H1 (cell line): Measurements from ENCODE around the gene MAGI3. TPM values are rescaled to one million over a fixed set of nuclear protein-coding genes. Genes with fewer than 3 reads are reported as not detected.

Experiments used
- CTCF ChIA-PET: fragments of 300-600 bp; sonication (Branson Sonifier 250); formaldehyde crosslinking; loops from one replicate; lab custom pipeline; 2021; ENCODE audit not compliant: partially characterized antibody; lab: Charles Lee
- POLR2A ChIA-PET: fragments of 300-600 bp; sonication (Branson Sonifier 250); formaldehyde crosslinking; loops from one replicate; lab custom pipeline; 2021; ENCODE audit warnings: inconsistent platforms; ENCODE audit not compliant: partially characterized antibody; lab: Charles Lee
- DNase-seq, 2 experiments: peaks; one replicate each; pipeline versions ENCODE4 v3.0.0 to v3.0.0-alpha.2; 2010 to 2022; ENCODE audit warnings: low spot score in 2 of 2, low read depth in 1 of 2, mixed read lengths in 1 of 2
- FAIRE-seq: peaks from 2 replicates; lab custom pipeline; 2011; peaks lifted over from hg19 to GRCh38; lab: Jason Lieb, UNC
- H2AFZ ChIP-seq: 2 replicates; pipeline ENCODE4 v1.8.1; 2012; ENCODE audit warnings: low read length, inconsistent platforms
- H2AK5ac ChIP-seq: 2 replicates; pipeline ENCODE4 v1.6.1; 2013; ENCODE audit warnings: low read depth, low read length
- H2BK120ac ChIP-seq: replicated peaks from 2 replicates; pipeline ENCODE3; 2013; ENCODE audit warnings: low read depth, low read length, inconsistent platforms
- H2BK12ac ChIP-seq: 2 replicates; pipeline ENCODE4 v1.6.1; 2013; ENCODE audit warnings: low read depth, low read length
- H2BK15ac ChIP-seq: 2 replicates; pipeline ENCODE4 v1.6.1; 2013; ENCODE audit warnings: low read length
- H2BK20ac ChIP-seq: 2 replicates; pipeline ENCODE4 v1.6.1; 2013; ENCODE audit warnings: low read length
- H2BK5ac ChIP-seq: 2 replicates; pipeline ENCODE4 v1.6.1; 2013; ENCODE audit warnings: low read depth, low read length
- H3K14ac ChIP-seq: 2 replicates; pipeline ENCODE4 v1.6.1; 2013; ENCODE audit warnings: inconsistent platforms; ENCODE audit not compliant: insufficient read length
- H3K18ac ChIP-seq: 2 replicates; pipeline ENCODE4 v1.6.1; 2013; ENCODE audit warnings: low read length; ENCODE audit errors: extremely low read depth
- H3K23ac ChIP-seq: 2 replicates; pipeline ENCODE4 v1.6.1; 2013; ENCODE audit warnings: inconsistent platforms; ENCODE audit not compliant: insufficient read length
- H3K23me2 ChIP-seq: 2 replicates; pipeline ENCODE4 v1.6.1; 2013; ENCODE audit warnings: low read depth, low read length
- H3K27ac ChIP-seq: 2 replicates; pipeline ENCODE4 v1.6.1; 2011; ENCODE audit warnings: low read depth, low read length, inconsistent platforms
- H3K27me3 ChIP-seq, 4 experiments: replicated peaks in 1 of 4; 1 replicate in 1 of 4; 2 replicates in 3 of 4; pipeline versions ENCODE4 v1.6.1 to v1.8.1; 2011 to 2013; ENCODE audit warnings: low read length in 3 of 4, mild to moderate bottlenecking in 3 of 4, inconsistent platforms in 2 of 4, mixed read lengths in 2 of 4, moderate library complexity in 1 of 4; ENCODE audit not compliant: control insufficient read depth in 3 of 4, insufficient read depth in 3 of 4; ENCODE audit errors: extremely low read depth in 1 of 4
- H3K36me3 ChIP-seq, 4 experiments: 2 replicates each; pipeline versions ENCODE4 v1.6.1 to v1.8.1; 2011 to 2013; ENCODE audit warnings: mild to moderate bottlenecking in 4 of 4, low read length in 3 of 4, moderate library complexity in 2 of 4, control low read depth in 1 of 4, inconsistent platforms in 1 of 4; ENCODE audit not compliant: insufficient read depth in 4 of 4, control insufficient read depth in 2 of 4
- H3K4ac ChIP-seq: replicated peaks from 2 replicates; pipeline ENCODE3; 2013; ENCODE audit warnings: low read length, low read depth, mixed read lengths, inconsistent platforms; ENCODE audit not compliant: insufficient read length
- H3K4me1 ChIP-seq, 4 experiments: replicated peaks in 1 of 4; 1 replicate in 1 of 4; 2 replicates in 3 of 4; pipeline versions ENCODE4 v1.6.1 to v1.8.1; 2011 to 2013; ENCODE audit warnings: low read length in 3 of 4, inconsistent platforms in 2 of 4, mixed read lengths in 1 of 4; ENCODE audit not compliant: insufficient read depth in 4 of 4, control insufficient read depth in 3 of 4
- H3K4me2 ChIP-seq, 2 experiments: 2 replicates each; pipeline versions ENCODE4 v1.6.1 to v1.8.1; 2011 to 2013; ENCODE audit warnings: low read depth in 2 of 2, low read length in 2 of 2, control low read depth in 1 of 2, inconsistent platforms in 1 of 2, mild to moderate bottlenecking in 1 of 2; ENCODE audit not compliant: insufficient read depth in 1 of 2
- H3K4me3 ChIP-seq, 4 experiments: fragments of 200-600, 300-600 bp in 1 of 4; sonication (generic), shearing (Covaris generic), sonication (Bioruptor Twin) in 1 of 4; 2 replicates each; pipeline versions ENCODE4 v1.5.1 to v1.8.1; 2011 to 2016; ENCODE audit warnings: low read length in 4 of 4, low read depth in 3 of 4, control low read depth in 2 of 4, inconsistent platforms in 2 of 4, mild to moderate bottlenecking in 2 of 4, mixed read lengths in 1 of 4, moderate library complexity in 1 of 4; ENCODE audit not compliant: insufficient read depth in 2 of 4; ENCODE audit errors: extremely low read depth in 1 of 4
- H3K56ac ChIP-seq: replicated peaks from 2 replicates; pipeline ENCODE3; 2013; ENCODE audit warnings: low read depth, mild to moderate bottlenecking, mixed read lengths, low read length, inconsistent platforms; ENCODE audit not compliant: insufficient read length
- H3K79me1 ChIP-seq: 2 replicates; pipeline ENCODE4 v1.6.1; 2013; ENCODE audit warnings: low read depth, low read length, control low read depth
- H3K79me2 ChIP-seq, 2 experiments: 2 replicates each; pipeline versions ENCODE4 v1.6.1 to v1.8.1; 2012 to 2013; ENCODE audit warnings: low read length in 2 of 2, mild to moderate bottlenecking in 2 of 2, inconsistent platforms in 1 of 2; ENCODE audit not compliant: insufficient read depth in 2 of 2, control insufficient read depth in 1 of 2
- H3K9ac ChIP-seq, 4 experiments: replicated peaks in 1 of 4; 1 replicate in 1 of 4; 2 replicates in 3 of 4; pipeline versions ENCODE4 v1.6.1 to v1.8.1; 2011 to 2013; ENCODE audit warnings: low read depth in 3 of 4, low read length in 3 of 4, control low read depth in 2 of 4, mild to moderate bottlenecking in 2 of 4, moderate library complexity in 2 of 4, inconsistent platforms in 1 of 4; ENCODE audit errors: extremely low read depth in 1 of 4
- H3K9me3 ChIP-seq, 2 experiments: 2 replicates each; pipeline versions ENCODE4 v1.6.1 to v1.8.1; 2012 to 2013; ENCODE audit warnings: mild to moderate bottlenecking in 2 of 2, moderate library complexity in 2 of 2, control low read depth in 1 of 2, inconsistent platforms in 1 of 2, low read depth in 1 of 2, low read length in 1 of 2, mixed read lengths in 1 of 2; ENCODE audit not compliant: insufficient read depth in 2 of 2
- H4K20me1 ChIP-seq, 2 experiments: replicated peaks in 1 of 2; 2 replicates each; pipeline versions ENCODE3 to v1.8.1; 2011 to 2013; ENCODE audit warnings: inconsistent platforms in 2 of 2, low read length in 2 of 2, mild to moderate bottlenecking in 1 of 2; ENCODE audit not compliant: insufficient read depth in 2 of 2, control insufficient read depth in 1 of 2
- H4K5ac ChIP-seq: 2 replicates; pipeline ENCODE4 v1.6.1; 2013; ENCODE audit warnings: low read length, low read depth, mixed read lengths, inconsistent platforms; ENCODE audit not compliant: insufficient read length
- H4K8ac ChIP-seq: 2 replicates; pipeline ENCODE4 v1.8.0; 2013; ENCODE audit warnings: mild to moderate bottlenecking, moderate library complexity, low read length, inconsistent platforms; ENCODE audit not compliant: insufficient read depth; ENCODE audit errors: extremely low read depth
- H4K91ac ChIP-seq: replicated peaks from 2 replicates; pipeline ENCODE3; 2013; ENCODE audit warnings: low read length, mixed read lengths, inconsistent platforms; ENCODE audit not compliant: insufficient read length
- CREB1 ChIP-seq: IDR thresholded peaks from 2 replicates; pipeline ENCODE4 v1.6.1; 2012; ENCODE audit warnings: inconsistent platforms
- RFX5 ChIP-seq: IDR thresholded peaks from 2 replicates; pipeline ENCODE4 v1.6.1; 2011; ENCODE audit warnings: low read depth, low read length, improper control_type of control experiment, borderline replicate concordance
- SP2 ChIP-seq: IDR thresholded peaks from 2 replicates; pipeline ENCODE4 v1.6.1; 2012; ENCODE audit warnings: mild to moderate bottlenecking, low read length, inconsistent platforms
- TAF1 ChIP-seq: IDR thresholded peaks from 2 replicates; pipeline ENCODE4 v1.6.1; 2011; ENCODE audit warnings: mild to moderate bottlenecking, low read depth, low read length
- ZNF274 ChIP-seq: IDR thresholded peaks from 2 replicates; pipeline ENCODE4 v1.7.0; 2012; ENCODE audit warnings: low read length, borderline replicate concordance; ENCODE audit errors: extremely low read depth
- WGBS, 2 experiments: shearing (Covaris generic) in 1 of 2; methylation state at CpG; one replicate each; pipeline versions ENCODE4 v1.1.6 to v1.1.7; 2013 to 2015; ENCODE audit warnings: low lambda C conversion rate in 2 of 2, mixed read lengths in 2 of 2, inconsistent platforms in 1 of 2, low coverage in 1 of 2, missing lambda C conversion rate in 1 of 2; ENCODE audit not compliant: insufficient replicate concordance in 2 of 2, insufficient coverage in 1 of 2, insufficient read length in 1 of 2; ENCODE audit errors: extremely low coverage in 1 of 2, missing lambda C conversion rate in 1 of 2; 5-methylcytosine and 5-hydroxymethylcytosine counted together
- polyA plus RNA-seq, 7 experiments: library from polyadenylated mRNA; depleted of rRNA in 3 of 7; stranded (reverse) in 5 of 7; unstranded in 2 of 7; fragments of >200 nt in 5 of 7; fragments of 200-250 nt in 2 of 7; gene quantifications; 1 replicate in 5 of 7; 2 replicates in 1 of 7; 4 replicates in 1 of 7; pipeline versions ENCODE4 v1.2.1 to v1.2.3, GENCODE V29; 2011 to 2013; ENCODE audit warnings: missing spikeins in 2 of 7, mixed read lengths in 2 of 7
- total RNA-seq: library from RNA; stranded (reverse); fragmentation: NEBNext Ultra II Directional; extraction: Animal tissue kit (Norgen Biotek cat#: 25700); gene quantifications from 2 replicates; pipeline ENCODE4 v1.2.1, GENCODE V29; 2021

The MAGI3 gene
- total and polyA plus RNA-seq, 2 of the 8 experiments (the other 6 are each of a cell fraction or from before 2014, with no cell fraction given) = 2.3 to 7.8 TPM

GRCh38 chr1:113576271-113576670, 186.0 kb downstream of the MAGI3 start:
- no peak overlapping the region for H2BK5ac ChIP-seq
- H3K23ac ChIP-seq = no peak overlapping the region
- H3K56ac ChIP-seq = no peak overlapping the region
- H3K27ac ChIP-seq = no peak overlapping the region
- no peak overlapping the region for H3K9ac ChIP-seq
- H3K4me3 ChIP-seq = no peak overlapping the region
- no peak overlapping the region for H3K18ac ChIP-seq
- H3K36me3 ChIP-seq = no peaks in the 10 kb centered on the region
- no peak for TF ChIP-seq ZNF274
- TF ChIP-seq CREB1 = no peak
- TF ChIP-seq RFX5 = no peak
- TF ChIP-seq SP2 = no peak
- TF ChIP-seq TAF1 = no peak
- POLR2A ChIA-PET = no interaction called here
- H3K4ac ChIP-seq = no peak overlapping the region
- H3K9me3 ChIP-seq = no peaks in the 10 kb centered on the region
- no peaks in the 10 kb centered on the region for H3K27me3 ChIP-seq
- CTCF ChIA-PET = interaction anchor here (0.7 to 1.0 kb wide), 2 partner anchors 40 to 98 kb away, joined by 3 read pairs; no protein-coding TSS in a partner anchor
- H2AFZ ChIP-seq = no peak overlapping the region
- WGBS, 2 experiments = 94% methylated on average over 6 of the region's 6 CpGs; no CpG with 5 or more reads in 1 of the 2 experiments
- H3K23me2 ChIP-seq = no peaks in the 10 kb centered on the region
- H4K91ac ChIP-seq = no peak overlapping the region
- no peak overlapping the region for H3K14ac ChIP-seq
- no peaks in the 10 kb centered on the region for H4K20me1 ChIP-seq
- FAIRE-seq (no peak), DNase-seq (no peak)
- H2AK5ac ChIP-seq = no peak overlapping the region
- no peak overlapping the region for H2BK12ac ChIP-seq
- no peaks in the 10 kb centered on the region for H3K79me2 ChIP-seq
- no peaks in the 10 kb centered on the region for H3K79me1 ChIP-seq
- H4K8ac ChIP-seq = no peak overlapping the region
- no peaks in the 10 kb centered on the region for H3K4me1 ChIP-seq
- H4K5ac ChIP-seq = no peak overlapping the region
- no peak overlapping the region for H2BK20ac ChIP-seq
- H3K4me2 ChIP-seq = no peak overlapping the region
- no peak overlapping the region for H2BK120ac ChIP-seq
- no peak overlapping the region for H2BK15ac ChIP-seq
